ENCODE data around the gene ABLIM2. TPM values are rescaled to one million over a fixed set of nuclear protein-coding genes. Genes with fewer than 3 reads are reported as not detected.

The ABLIM2 gene
- total RNA-seq, 2 donors from 2014 or later: 0.24 to 0.25 TPM

- no peak for DNase-seq (ENCODE audit: low spot score)
- no peak for ATAC-seq
- no peaks in the 10 kb centered on the region for H3K4me1 Mint-ChIP-seq (ENCODE audit: low read depth in 2 of 2)
- no peak overlapping the region for H3K27ac Mint-ChIP-seq
- H3K9me3 Mint-ChIP-seq: no peaks in the 10 kb centered on the region
- H3K4me3 Mint-ChIP-seq: no peak overlapping the region
- H3K27me3 Mint-ChIP-seq: peaks cover 0 to 12% of the 10 kb centered on the region in 2 donors
- H3K36me3 Mint-ChIP-seq: no peaks in the 10 kb centered on the region
These were observed 5.8 kb downstream of the ABLIM2 start for GRCh38 chr4:8152865-8153257.

- ATAC-seq (no peak), DNase-seq (ENCODE audit: low spot score) (no peak)
- H3K27ac Mint-ChIP-seq: no peak overlapping the region
- H3K27me3 Mint-ChIP-seq: peaks cover 0 to 8% of the 10 kb centered on the region in 2 donors
- no peaks in the 10 kb centered on the region for H3K36me3 Mint-ChIP-seq
- H3K4me1 Mint-ChIP-seq (ENCODE audit: low read depth in 2 of 2): no peaks in the 10 kb centered on the region
- H3K4me3 Mint-ChIP-seq: no peak overlapping the region
- H3K9me3 Mint-ChIP-seq: no peaks in the 10 kb centered on the region
These were observed 6.3 kb downstream of the ABLIM2 start for GRCh38 chr4:8152090-8152864.

GRCh38 chr4:8151165-8151650, 7.4 kb downstream of the ABLIM2 start:
- Mint-ChIP-seq H3K4me3 (no peak overlapping the region), H3K9me3 (no peaks in the 10 kb centered on the region), H3K27me3 (peaks cover 0 to 7% of the 10 kb centered on the region in 2 donors), H3K36me3 (no peaks in the 10 kb centered on the region), H3K4me1 (ENCODE audit: low read depth in 2 of 2) (no peaks in the 10 kb centered on the region), H3K27ac (no peak overlapping the region)
- DNase-seq (ENCODE audit: low spot score) (no peak), ATAC-seq (no peak)

- H3K4me1 Mint-ChIP-seq (ENCODE audit: low read depth in 2 of 2): no peaks in the 10 kb centered on the region
- no peak for ATAC-seq
- peaks cover 0 to 8% of the 10 kb centered on the region in 2 donors for H3K27me3 Mint-ChIP-seq
- no peak for DNase-seq (ENCODE audit: low spot score)
- no peak overlapping the region for H3K4me3 Mint-ChIP-seq
- H3K27ac Mint-ChIP-seq: no peak overlapping the region
- H3K9me3 Mint-ChIP-seq: no peaks in the 10 kb centered on the region
- no peaks in the 10 kb centered on the region for H3K36me3 Mint-ChIP-seq
These were observed 8.2 kb downstream of the ABLIM2 start for GRCh38 chr4:8150152-8151090.

GRCh38 chr4:8149664-8150063, 8.9 kb downstream of the ABLIM2 start:
- no peaks in the 10 kb centered on the region for H3K36me3 Mint-ChIP-seq
- no peak overlapping the region for H3K4me3 Mint-ChIP-seq
- no peak overlapping the region for H3K27ac Mint-ChIP-seq
- DNase-seq (ENCODE audit: low spot score) (no peak), ATAC-seq (no peak)
- no peaks in the 10 kb centered on the region for H3K4me1 Mint-ChIP-seq (ENCODE audit: low read depth in 2 of 2)
- H3K27me3 Mint-ChIP-seq: peaks cover 0 to 5% of the 10 kb centered on the region in 2 donors
- no peaks in the 10 kb centered on the region for H3K9me3 Mint-ChIP-seq

- ATAC-seq: no peak
- Mint-ChIP-seq H3K36me3 (no peaks in the 10 kb centered on the region), H3K27ac (no peak overlapping the region), H3K9me3 (no peaks in the 10 kb centered on the region), H3K27me3 (peaks cover 0 to 3% of the 10 kb centered on the region in 2 donors), H3K4me3 (no peak overlapping the region), H3K4me1 (ENCODE audit: low read depth in 2 of 2) (no peaks in the 10 kb centered on the region)
- DNase-seq (ENCODE audit: low spot score): no peak
These were observed 9.7 kb downstream of the ABLIM2 start for GRCh38 chr4:8148785-8149435.

- Mint-ChIP-seq H3K4me3 (no peak overlapping the region), H3K27ac (no peak overlapping the region), H3K9me3 (no peaks in the 10 kb centered on the region), H3K27me3 (peaks cover 0 to 7% of the 10 kb centered on the region in 2 donors), H3K4me1 (ENCODE audit: low read depth in 2 of 2) (no peaks in the 10 kb centered on the region), H3K36me3 (no peaks in the 10 kb centered on the region)
- ATAC-seq: no peak
- DNase-seq (ENCODE audit: low spot score): no peak
These were observed 10.5 kb downstream of the ABLIM2 start for GRCh38 chr4:8148159-8148558.

- Mint-ChIP-seq H3K4me3 (no peak overlapping the region), H3K4me1 (ENCODE audit: low read depth in 2 of 2) (no peaks in the 10 kb centered on the region), H3K9me3 (no peaks in the 10 kb centered on the region), H3K27me3 (peaks cover 0 to 7% of the 10 kb centered on the region in 2 donors), H3K27ac (no peak overlapping the region), H3K36me3 (no peaks in the 10 kb centered on the region)
- ATAC-seq (no peak), DNase-seq (ENCODE audit: low spot score) (no peak)
These were observed 11.2 kb downstream of the ABLIM2 start for GRCh38 chr4:8147231-8147970.

- Mint-ChIP-seq H3K36me3 (no peaks in the 10 kb centered on the region), H3K9me3 (no peaks in the 10 kb centered on the region), H3K4me3 (no peak overlapping the region), H3K4me1 (ENCODE audit: low read depth in 2 of 2) (no peaks in the 10 kb centered on the region), H3K27ac (no peak overlapping the region), H3K27me3 (peaks cover 0 to 9% of the 10 kb centered on the region in 2 donors)
- ATAC-seq (no peak), DNase-seq (ENCODE audit: low spot score) (no peak)
These were observed 12.5 kb downstream of the ABLIM2 start for GRCh38 chr4:8146157-8146556.

- H3K4me1 Mint-ChIP-seq (ENCODE audit: low read depth in 2 of 2): no peaks in the 10 kb centered on the region
- H3K27ac Mint-ChIP-seq: no peak overlapping the region
- H3K27me3 Mint-ChIP-seq: peaks cover 0 to 12% of the 10 kb centered on the region in 2 donors
- ATAC-seq (no peak), DNase-seq (ENCODE audit: low spot score) (no peak)
- no peak overlapping the region for H3K4me3 Mint-ChIP-seq
- no peaks in the 10 kb centered on the region for H3K36me3 Mint-ChIP-seq
- H3K9me3 Mint-ChIP-seq: peaks cover 3% of the 10 kb centered on the region
These were observed 14.3 kb downstream of the ABLIM2 start for GRCh38 chr4:8144359-8144758.

GRCh38 chr4:8143392-8144140, 15.0 kb downstream of the ABLIM2 start:
- H3K4me1 Mint-ChIP-seq (ENCODE audit: low read depth in 2 of 2): no peaks in the 10 kb centered on the region
- no peak overlapping the region for H3K27ac Mint-ChIP-seq
- H3K36me3 Mint-ChIP-seq: no peaks in the 10 kb centered on the region
- ATAC-seq: no peak
- H3K9me3 Mint-ChIP-seq: peaks cover 3% of the 10 kb centered on the region
- H3K27me3 Mint-ChIP-seq: peaks cover 0 to 12% of the 10 kb centered on the region in 2 donors
- H3K4me3 Mint-ChIP-seq: no peak overlapping the region
- no peak for DNase-seq (ENCODE audit: low spot score)

- no peak for DNase-seq (ENCODE audit: low spot score)
- Mint-ChIP-seq H3K4me1 (ENCODE audit: low read depth in 2 of 2) (no peaks in the 10 kb centered on the region), H3K9me3 (peaks cover 3% of the 10 kb centered on the region), H3K27ac (no peak overlapping the region), H3K36me3 (no peaks in the 10 kb centered on the region), H3K4me3 (no peak overlapping the region), H3K27me3 (peaks cover 0 to 15% of the 10 kb centered on the region in 2 donors)
- ATAC-seq: peak in 1 of 2 donors; percentile 21
These were observed 16.1 kb downstream of the ABLIM2 start for GRCh38 chr4:8142556-8142955.
